NT2/D1 (cell line): ENCODE data around the gene JMJD8.

Experiments
- DNase-seq: peaks from one replicate; pipeline ENCODE4 v3.0.0-alpha.2; 2011; ENCODE audit warnings: low read depth, low spot score
- H3K27me3 ChIP-seq: 2 replicates; pipeline ENCODE4 v1.6.0; 2011; ENCODE audit warnings: mild to moderate bottlenecking; ENCODE audit not compliant: insufficient read length, insufficient read depth
- H3K36me3 ChIP-seq: 2 replicates; pipeline ENCODE4 v1.6.1; 2011; ENCODE audit warnings: mild to moderate bottlenecking, low read length, mixed read lengths; ENCODE audit not compliant: insufficient read depth, insufficient read length
- H3K4me1 ChIP-seq: 2 replicates; pipeline ENCODE4 v1.5.1; 2011; ENCODE audit not compliant: insufficient read depth, insufficient read length
- H3K4me3 ChIP-seq: 2 replicates; pipeline ENCODE4 v1.5.1; 2011; ENCODE audit warnings: low read depth; ENCODE audit not compliant: insufficient read length
- H3K9ac ChIP-seq: 2 replicates; pipeline ENCODE4 v1.6.0; 2011; ENCODE audit warnings: low read depth; ENCODE audit not compliant: insufficient read length
- H3K9me3 ChIP-seq: 2 replicates; pipeline ENCODE4 v1.5.1; 2011; ENCODE audit warnings: mild to moderate bottlenecking, low read length; ENCODE audit not compliant: insufficient read depth
- SUZ12 ChIP-seq: IDR thresholded peaks from 2 replicates; pipeline ENCODE4 v1.6.1; 2011; ENCODE audit not compliant: insufficient read length, insufficient read depth; ENCODE audit errors: extremely low read depth
- YY1 ChIP-seq: IDR thresholded peaks from 2 replicates; pipeline ENCODE4 v1.6.1; 2011; ENCODE audit not compliant: insufficient read length, insufficient read depth
- ZNF274 ChIP-seq: IDR thresholded peaks from 2 replicates; pipeline ENCODE4 v1.6.1; 2011; ENCODE audit warnings: mild to moderate bottlenecking, low read depth, low read length

JMJD8 gene

GRCh38 chr16:671353-672131 lies 12.6 kb downstream of the JMJD8 start:
- H3K27me3 ChIP-seq: peaks cover 9% of the 10 kb centered on the region
- H3K9ac ChIP-seq: no peak overlapping the region
- no peak for TF ChIP-seq SUZ12
- TF ChIP-seq YY1: no peak
- no peak for TF ChIP-seq ZNF274
- peaks cover 34% of the 10 kb centered on the region for H3K4me1 ChIP-seq
- no peaks in the 10 kb centered on the region for H3K9me3 ChIP-seq
- H3K36me3 ChIP-seq: peaks cover 71% of the 10 kb centered on the region
- no peak for DNase-seq
- H3K4me3 ChIP-seq: peak overlapping the region; percentile 1

GRCh38 chr16:670485-671352 lies 13.4 kb downstream of the JMJD8 start:
- peak overlapping the region; percentile 1 for H3K4me3 ChIP-seq
- peaks cover 79% of the 10 kb centered on the region for H3K36me3 ChIP-seq
- H3K9ac ChIP-seq: no peak overlapping the region
- TF ChIP-seq YY1 (no peak), SUZ12 (no peak), ZNF274 (no peak)
- H3K27me3 ChIP-seq: peaks cover 2% of the 10 kb centered on the region
- H3K4me1 ChIP-seq: peaks cover 34% of the 10 kb centered on the region
- DNase-seq: no peak
- H3K9me3 ChIP-seq: no peaks in the 10 kb centered on the region

- TF ChIP-seq YY1 (no peak), SUZ12 (no peak), ZNF274 (no peak)
- peak overlapping the region; percentile 98 for H3K9ac ChIP-seq
- H3K36me3 ChIP-seq: peaks cover 79% of the 10 kb centered on the region
Measured at GRCh38 chr16:669666-670065, 14.5 kb downstream of the JMJD8 start.

GRCh38 chr16:668519-669171 lies 15.5 kb downstream of the JMJD8 start:
- Histone ChIP-seq H3K9ac (peak overlapping the region; percentile 98), H3K36me3 (peaks cover 76% of the 10 kb centered on the region), H3K9me3 (no peaks in the 10 kb centered on the region), H3K4me1 (peaks cover 19% of the 10 kb centered on the region), H3K4me3 (peak overlapping the region; percentile 96), H3K27me3 (no peaks in the 10 kb centered on the region)
- TF ChIP-seq SUZ12: no peak
- no peak for TF ChIP-seq YY1
- TF ChIP-seq ZNF274: no peak
- DNase-seq: no peak

More at GRCh38 chr16:669666-670065, 14.5 kb downstream of the JMJD8 start:
- Histone ChIP-seq H3K4me1 (peaks cover 24% of the 10 kb centered on the region), H3K9me3 (no peaks in the 10 kb centered on the region), H3K27me3 (no peaks in the 10 kb centered on the region), H3K4me3 (no peak overlapping the region)
- DNase-seq: no peak

GRCh38 chr16:667780-668518 lies 16.2 kb downstream of the JMJD8 start, which contains the start of gene RHOT2:
RHOT2 (plus strand) TSS chr16:668132; CDS start chr16:668200, 68 bp downstream.
- Histone ChIP-seq H3K27me3 (no peaks in the 10 kb centered on the region), H3K9me3 (no peaks in the 10 kb centered on the region), H3K36me3 (peaks cover 76% of the 10 kb centered on the region), H3K4me3 (peak within 1 kb of the TSS; percentile 96), H3K4me1 (peaks cover 19% of the 10 kb centered on the region), H3K9ac (peak within 1 kb of the TSS; percentile 98)
- no peak for TF ChIP-seq SUZ12
- TF ChIP-seq YY1: peak; percentile 33
- DNase-seq: peak; percentile 89

- Histone ChIP-seq H3K9ac (peak overlapping the region; percentile 98), H3K27me3 (no peaks in the 10 kb centered on the region), H3K36me3 (peaks cover 76% of the 10 kb centered on the region), H3K4me3 (no peak overlapping the region), H3K4me1 (peaks cover 17% of the 10 kb centered on the region), H3K9me3 (no peaks in the 10 kb centered on the region)
- no peak for DNase-seq
- TF ChIP-seq YY1 (no peak), ZNF274 (no peak), SUZ12 (no peak)
Measured at GRCh38 chr16:667113-667779, 16.9 kb downstream of the JMJD8 start.
